ENCODE data around the gene PIK3R1. TPM values are rescaled to one million over a fixed set of nuclear protein-coding genes. Genes with fewer than 3 reads are reported as not detected.
A peak's percentile ranks its signal among the peaks of the same experiment; 100 is the strongest.

The PIK3R1 gene
- total RNA-seq, 2 donors from 2014 or later = 32.4 to 58.7 TPM

DNA sequence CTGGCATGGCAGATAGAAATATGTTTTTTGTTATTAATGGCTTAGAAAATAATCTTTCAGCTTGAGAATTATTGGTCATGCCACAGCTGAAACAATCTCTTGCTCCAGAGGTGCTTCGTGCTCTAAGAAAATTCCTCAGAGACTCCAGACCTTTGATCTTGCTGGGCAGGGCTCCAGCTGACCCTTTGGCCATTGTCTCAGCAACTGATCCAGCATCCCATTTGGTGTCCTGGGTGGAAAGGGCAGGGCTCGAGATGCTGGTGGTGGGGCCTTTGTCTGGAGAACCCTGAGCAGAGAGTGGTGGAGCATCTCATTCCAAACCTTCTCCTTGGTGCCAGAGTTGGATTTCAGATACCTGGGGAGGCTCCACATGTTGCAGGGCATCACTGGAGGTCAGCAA lies 43.2 kb upstream of the PIK3R1 start:
- Histone ChIP-seq H3K9me3 (no peaks in the 10 kb centered on the region), H3K36me3 (replicated peaks in 1 of 2; ENCODE audit: insufficient read depth in 1 of 2, low read depth in 2 of 2) (no peaks in the 10 kb centered on the region), H3K4me3 (no peak overlapping the region), H3K27me3 (no peaks in the 10 kb centered on the region), H3K4me1 (no peaks in the 10 kb centered on the region), H3K27ac (no peak overlapping the region)
- ATAC-seq = no peak
- no peak for TF ChIP-seq POLR2A (IDR thresholded peaks at IDR 0.05)
- TF ChIP-seq, protein P1, sequence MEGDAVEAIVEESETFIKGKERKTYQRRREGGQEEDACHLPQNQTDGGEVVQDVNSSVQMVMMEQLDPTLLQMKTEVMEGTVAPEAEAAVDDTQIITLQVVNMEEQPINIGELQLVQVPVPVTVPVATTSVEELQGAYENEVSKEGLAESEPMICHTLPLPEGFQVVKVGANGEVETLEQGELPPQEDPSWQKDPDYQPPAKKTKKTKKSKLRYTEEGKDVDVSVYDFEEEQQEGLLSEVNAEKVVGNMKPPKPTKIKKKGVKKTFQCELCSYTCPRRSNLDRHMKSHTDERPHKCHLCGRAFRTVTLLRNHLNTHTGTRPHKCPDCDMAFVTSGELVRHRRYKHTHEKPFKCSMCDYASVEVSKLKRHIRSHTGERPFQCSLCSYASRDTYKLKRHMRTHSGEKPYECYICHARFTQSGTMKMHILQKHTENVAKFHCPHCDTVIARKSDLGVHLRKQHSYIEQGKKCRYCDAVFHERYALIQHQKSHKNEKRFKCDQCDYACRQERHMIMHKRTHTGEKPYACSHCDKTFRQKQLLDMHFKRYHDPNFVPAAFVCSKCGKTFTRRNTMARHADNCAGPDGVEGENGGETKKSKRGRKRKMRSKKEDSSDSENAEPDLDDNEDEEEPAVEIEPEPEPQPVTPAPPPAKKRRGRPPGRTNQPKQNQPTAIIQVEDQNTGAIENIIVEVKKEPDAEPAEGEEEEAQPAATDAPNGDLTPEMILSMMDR (IDR thresholded peaks at IDR 0.05) = no peak
- DNase-seq = peak in 1 of 4 donors; percentile 20
- intact Hi-C loops (cut with DNase I) = no loop called here
- WGBS, 2 donors = 35 to 37% methylated on average over 2 of the region's 2 CpGs

DNA sequence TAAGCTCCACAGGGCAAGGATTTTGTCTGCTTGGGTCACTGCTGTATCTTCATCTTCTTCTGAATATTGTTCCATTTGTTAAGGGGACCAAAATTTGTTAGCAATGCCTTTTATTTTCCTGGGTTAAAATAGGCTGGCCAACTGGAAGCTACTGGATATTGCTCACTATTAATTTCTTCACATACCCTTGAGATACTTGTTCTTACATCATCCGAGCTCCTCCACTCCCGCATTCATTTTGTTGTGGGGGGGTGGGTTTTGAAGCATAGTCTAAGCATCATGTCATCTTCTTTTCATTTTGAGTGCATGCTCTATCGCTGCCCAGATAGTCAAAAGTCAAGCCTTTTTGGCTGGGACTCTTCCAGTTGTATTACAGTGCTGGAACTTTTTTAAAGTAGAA lies 42.5 kb upstream of the PIK3R1 start:
- no peaks in the 10 kb centered on the region for H3K9me3 ChIP-seq
- ATAC-seq = peak; percentile 17
- H3K4me3 ChIP-seq = no peak overlapping the region
- no peaks in the 10 kb centered on the region for H3K27me3 ChIP-seq
- no peaks in the 10 kb centered on the region for H3K4me1 ChIP-seq
- TF ChIP-seq, protein P1 (IDR thresholded peaks at IDR 0.05) = no peak
- TF ChIP-seq POLR2A (IDR thresholded peaks at IDR 0.05) = no peak
- H3K27ac ChIP-seq = no peak overlapping the region
- no peak for DNase-seq
- 84 to 92% methylated on average over 3 of the region's 3 CpGs for WGBS, 2 donors
- no peaks in the 10 kb centered on the region for H3K36me3 ChIP-seq (replicated peaks in 1 of 2; ENCODE audit: insufficient read depth in 1 of 2, low read depth in 2 of 2)
- intact Hi-C loops (cut with DNase I) = no loop called here

DNA sequence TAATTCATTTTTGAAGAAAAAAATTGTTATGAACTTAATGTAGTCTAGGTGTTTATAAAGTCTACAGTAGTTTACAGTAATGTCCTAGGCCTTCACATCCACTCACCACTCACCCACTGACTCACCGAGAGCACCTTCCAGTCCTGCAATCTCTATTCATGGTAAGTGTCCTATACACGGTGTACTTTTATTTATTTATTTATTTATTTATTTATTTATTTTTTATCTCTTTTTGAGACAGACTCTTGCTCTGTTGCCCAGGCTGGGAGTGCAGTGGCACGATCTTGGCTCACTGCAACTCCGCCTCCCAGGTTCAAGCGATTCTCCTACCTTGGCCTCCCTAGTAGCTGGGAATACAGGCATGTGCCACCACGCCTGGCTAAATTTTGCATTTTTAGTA lies 39.3 kb upstream of the PIK3R1 start:
- TF ChIP-seq POLR2A (IDR thresholded peaks at IDR 0.05) = no peak
- TF ChIP-seq, protein P1 (IDR thresholded peaks at IDR 0.05) = no peak

DNA sequence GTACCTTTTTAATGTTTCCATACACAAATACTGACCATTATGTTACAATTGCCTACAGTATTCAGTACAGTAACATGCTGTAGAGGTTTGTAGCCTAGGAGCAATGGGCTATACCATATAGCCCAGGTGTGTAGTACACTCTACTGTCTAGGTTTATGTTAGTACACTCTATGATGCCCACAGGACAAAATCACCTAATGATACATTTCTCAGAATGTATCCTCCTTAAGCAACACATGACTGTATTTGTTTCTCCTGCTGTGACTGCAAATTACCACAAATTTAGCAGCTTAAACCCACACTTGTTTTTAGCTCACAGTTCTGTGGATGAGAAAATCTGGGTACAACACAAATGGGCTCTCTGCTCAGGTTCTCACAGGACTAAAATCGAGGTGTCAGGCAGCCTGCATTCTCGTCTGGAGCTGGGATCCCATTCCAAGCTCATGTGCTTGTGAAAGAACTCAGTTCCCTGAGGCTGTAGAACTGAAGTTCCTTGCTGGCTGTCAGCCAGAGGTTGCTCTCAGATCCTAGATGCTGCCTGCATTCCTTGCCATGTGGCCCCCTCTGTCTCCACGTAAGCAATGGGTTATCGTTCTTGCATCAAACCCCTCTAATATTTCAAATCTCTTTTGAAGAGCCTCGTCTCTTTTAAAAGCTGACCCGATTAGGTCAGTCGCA lies 38.6 kb upstream of the PIK3R1 start:
- no peak for ATAC-seq
- Histone ChIP-seq H3K27me3 (no peaks in the 10 kb centered on the region), H3K9me3 (no peaks in the 10 kb centered on the region), H3K36me3 (replicated peaks in 1 of 2; ENCODE audit: insufficient read depth in 1 of 2, low read depth in 2 of 2) (no peaks in the 10 kb centered on the region), H3K27ac (no peak overlapping the region), H3K4me3 (no peak overlapping the region), H3K4me1 (peaks cover 24% of the 10 kb centered on the region)
- TF ChIP-seq POLR2A (IDR thresholded peaks at IDR 0.05) = no peak
- TF ChIP-seq, protein P1 (IDR thresholded peaks at IDR 0.05) = no peak
- DNase-seq = no peak
- intact Hi-C loops (cut with DNase I) = no loop called here
- WGBS, 2 donors = 91 to 92% methylated on average over 7 of the region's 7 CpGs

More for the DNA sequence above, 39.3 kb upstream of the PIK3R1 start:
- H3K4me3 ChIP-seq = no peak overlapping the region
- 92 to 93% methylated on average over 6 of the region's 6 CpGs for WGBS, 2 donors
- ATAC-seq (no peak), DNase-seq (no peak)
- H3K36me3 ChIP-seq (replicated peaks in 1 of 2; ENCODE audit: insufficient read depth in 1 of 2, low read depth in 2 of 2) = no peaks in the 10 kb centered on the region
- H3K9me3 ChIP-seq = no peaks in the 10 kb centered on the region
- intact Hi-C loops (cut with DNase I) = no loop called here
- H3K4me1 ChIP-seq = peaks cover 17% of the 10 kb centered on the region
- no peak overlapping the region for H3K27ac ChIP-seq
- H3K27me3 ChIP-seq = no peaks in the 10 kb centered on the region

DNA sequence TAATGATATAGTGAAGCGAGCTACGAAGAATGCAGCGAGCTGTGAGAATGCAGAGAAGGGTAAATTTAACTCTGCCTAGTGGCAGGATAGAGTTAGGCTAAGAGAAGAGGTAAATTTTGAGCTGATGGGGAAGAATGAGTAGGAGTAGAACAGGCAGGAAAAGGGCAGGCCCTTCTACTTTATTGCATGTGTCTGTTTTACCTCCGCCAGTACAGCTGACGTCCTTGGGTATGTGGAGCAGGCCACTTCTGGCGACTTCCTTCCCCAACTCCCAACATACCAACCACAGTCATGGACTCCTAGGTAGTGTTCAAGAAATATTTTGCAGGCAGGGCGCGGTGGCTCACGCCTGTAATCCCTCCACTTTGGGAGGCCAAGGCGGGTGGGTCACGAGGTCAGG lies 37.9 kb upstream of the PIK3R1 start:
- TF ChIP-seq POLR2A (IDR thresholded peaks at IDR 0.05) = no peak
- TF ChIP-seq, protein P1 (IDR thresholded peaks at IDR 0.05) = no peak
- ATAC-seq (no peak), DNase-seq (no peak)
- Histone ChIP-seq H3K9me3 (no peaks in the 10 kb centered on the region), H3K4me3 (no peak overlapping the region), H3K27me3 (no peaks in the 10 kb centered on the region), H3K4me1 (peaks cover 26% of the 10 kb centered on the region), H3K27ac (no peak overlapping the region), H3K36me3 (replicated peaks in 1 of 2; ENCODE audit: insufficient read depth in 1 of 2, low read depth in 2 of 2) (no peaks in the 10 kb centered on the region)
- WGBS, 2 donors = 93 to 95% methylated on average over 11 of the region's 11 CpGs
- intact Hi-C loops (cut with DNase I) = no loop called here

All from body of pancreas (tissue), 4 donors.